ENCODE data around the gene SNX6.

SNX6 gene

DNA sequence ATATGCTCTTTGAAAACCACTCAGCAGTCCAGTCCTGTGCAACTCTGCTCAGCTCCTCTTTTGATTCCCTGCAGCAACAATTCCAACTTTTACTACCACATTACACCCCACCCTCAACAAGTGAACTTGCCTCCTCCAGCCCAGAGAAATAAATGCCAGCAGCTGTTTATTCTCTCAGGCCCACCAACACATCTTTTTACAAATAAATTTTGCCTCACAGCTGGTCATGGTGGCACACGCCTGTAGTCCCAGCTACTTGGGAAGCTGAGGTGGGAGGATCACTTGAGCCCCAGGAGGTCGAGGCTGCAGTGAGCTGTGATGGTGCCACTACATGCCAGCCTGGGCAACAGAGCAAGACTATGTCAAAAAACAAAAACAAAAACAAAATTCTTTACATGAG is 9.8 kb downstream of the SNX6 start:
- in situ Hi-C loops (cut with HindIII; ENCODE audit: low sequenced_read_pairs), result no loop called here
- H3K4me3 ChIP-seq (ENCODE audit: low read depth, low read length), result no peak overlapping the region
- no peak for DNase-seq (ENCODE audit: low read depth)
- TF ChIP-seq CTCF (IDR thresholded peaks at IDR 0.05; ENCODE audit: low read depth, low read length, missing control alignments), result no peak

GRCh38 chr14:34619471-34619870 is 10.5 kb downstream of the SNX6 start:
- in situ Hi-C loops (cut with HindIII; ENCODE audit: low sequenced_read_pairs), result no loop called here
- TF ChIP-seq CTCF (IDR thresholded peaks at IDR 0.05; ENCODE audit: low read depth, low read length, missing control alignments), result no peak
- no peak overlapping the region for H3K4me3 ChIP-seq (ENCODE audit: low read depth, low read length)
- DNase-seq (ENCODE audit: low read depth), result no peak

- in situ Hi-C loops (cut with HindIII; ENCODE audit: low sequenced_read_pairs), result no loop called here
- DNase-seq (ENCODE audit: low read depth), result no peak
- no peak for TF ChIP-seq CTCF (IDR thresholded peaks at IDR 0.05; ENCODE audit: low read depth, low read length, missing control alignments)
- H3K4me3 ChIP-seq (ENCODE audit: low read depth, low read length), result no peak overlapping the region
Measured at GRCh38 chr14:34616360-34616759, 13.6 kb downstream of the SNX6 start.

GRCh38 chr14:34615507-34615906 is 14.4 kb downstream of the SNX6 start:
- H3K4me3 ChIP-seq (ENCODE audit: low read depth, low read length), result no peak overlapping the region
- TF ChIP-seq CTCF (IDR thresholded peaks at IDR 0.05; ENCODE audit: low read depth, low read length, missing control alignments), result no peak
- DNase-seq (ENCODE audit: low read depth), result no peak
- in situ Hi-C loops (cut with HindIII; ENCODE audit: low sequenced_read_pairs), result no loop called here

DNA sequence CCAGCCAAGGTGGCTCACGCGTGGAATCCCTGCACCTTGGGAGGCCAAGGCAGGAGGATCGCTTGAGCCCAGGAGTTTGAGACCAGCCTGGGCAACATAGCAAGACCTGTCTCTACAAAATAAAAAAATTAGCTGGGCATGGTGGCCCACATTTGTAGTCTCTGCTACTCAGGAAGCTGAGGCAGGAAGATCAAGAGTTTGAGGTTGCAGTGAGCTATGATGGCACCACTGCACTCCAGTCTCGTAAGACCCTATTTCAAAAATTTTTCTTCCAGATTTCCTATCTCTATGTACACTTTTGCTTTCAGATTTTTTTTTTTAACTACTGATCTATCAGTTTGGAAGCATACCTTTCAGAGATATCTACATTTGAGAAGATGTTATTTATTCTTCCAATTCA is 15.3 kb downstream of the SNX6 start:
- no peak for TF ChIP-seq CTCF (IDR thresholded peaks at IDR 0.05; ENCODE audit: low read depth, low read length, missing control alignments)
- H3K4me3 ChIP-seq (ENCODE audit: low read depth, low read length), result no peak overlapping the region
- in situ Hi-C loops (cut with HindIII; ENCODE audit: low sequenced_read_pairs), result no loop called here
- no peak for DNase-seq (ENCODE audit: low read depth)

DNA sequence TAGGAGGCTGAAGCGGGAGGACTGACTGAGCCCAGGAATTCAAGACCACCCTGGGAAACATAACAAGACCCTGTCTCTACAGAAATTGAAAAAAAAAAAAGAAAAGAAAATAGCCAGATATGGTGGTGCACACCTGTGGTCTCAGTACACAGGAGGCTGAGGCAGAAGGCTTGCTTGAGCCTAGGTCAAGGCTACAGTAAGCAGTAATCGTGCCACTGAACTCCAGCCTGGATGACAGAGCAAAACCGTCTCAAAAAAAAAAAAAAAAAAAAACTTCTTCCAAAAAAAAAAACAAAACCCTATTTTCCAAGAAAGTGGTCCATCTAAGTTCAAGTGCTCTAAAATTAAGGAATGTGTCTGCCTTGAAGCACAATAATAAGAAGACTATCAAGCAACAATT is 19.8 kb downstream of the SNX6 start:
- in situ Hi-C loops (cut with HindIII; ENCODE audit: low sequenced_read_pairs), result no loop called here
- DNase-seq (ENCODE audit: low read depth), result no peak
- no peak overlapping the region for H3K4me3 ChIP-seq (ENCODE audit: low read depth, low read length)
- TF ChIP-seq CTCF (IDR thresholded peaks at IDR 0.05; ENCODE audit: low read depth, low read length, missing control alignments), result no peak

DNA sequence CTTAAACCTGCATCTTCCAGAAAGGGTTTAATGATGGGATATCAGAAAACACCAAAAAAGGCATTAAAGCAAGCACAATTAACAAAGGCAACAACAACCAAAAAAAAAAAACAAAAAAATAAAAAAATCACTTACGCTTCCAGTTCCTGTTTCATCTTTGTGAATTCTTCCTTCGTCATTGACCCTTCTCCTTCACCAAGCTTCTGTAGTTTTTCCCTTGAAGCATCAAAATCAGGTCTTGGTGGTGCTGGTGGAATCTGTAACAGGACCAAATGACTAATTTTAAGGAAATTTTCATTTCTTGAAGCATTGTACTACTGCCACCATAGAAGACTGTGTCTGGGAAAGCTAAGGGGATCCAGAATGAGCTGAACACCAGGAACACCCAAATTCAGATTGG is 24.5 kb downstream of the SNX6 start:
- no peak overlapping the region for H3K4me3 ChIP-seq (ENCODE audit: low read depth, low read length)
- DNase-seq (ENCODE audit: low read depth), result no peak
- no peak for TF ChIP-seq CTCF (IDR thresholded peaks at IDR 0.05; ENCODE audit: low read depth, low read length, missing control alignments)
- in situ Hi-C loops (cut with HindIII; ENCODE audit: low sequenced_read_pairs), result no loop called here

All from astrocyte of the cerebellum (primary cell).